ENCODE results near the gene VSIR.

- TF ChIP-seq CTCF (IDR thresholded peaks at IDR 0.05) (no peak), POLR2AphosphoS5 (IDR thresholded peaks at IDR 0.05) (no peak)
These were observed 46.1 kb downstream of the VSIR start for GRCh38 chr10:71727105-71727737.
